IMR-90 (cell line): ENCODE results near the gene PGF. TPM values are rescaled to one million over a fixed set of nuclear protein-coding genes. Genes with fewer than 3 reads are reported as not detected.

Source experiments
- ATAC-seq: fragments of 200-7000 bp; cut with Tn5 transposase; 2 replicates; pipeline ENCODE4 v1.9.1; 2020; ENCODE audit warnings: low read depth, mild to moderate bottlenecking, moderate library complexity
- BruUV-seq: library from RNA; stranded (reverse); fragments of 400-500 nt; replicated peaks from 2 replicates; lab custom pipeline; 2021; lab: Mats Ljungman, UMichigan
- CTCF ChIA-PET: fragments of 300-600 bp; formaldehyde crosslinking; extraction: SDS; loops from one replicate; lab custom pipeline; 2021; ENCODE audit warnings: antibody characterized with exemption; lab: Yijun Ruan, JAX
- POLR2A ChIA-PET: fragments of 300-600 bp; sonication (Branson Sonifier 250); formaldehyde crosslinking; loops from one replicate; lab custom pipeline; 2022; ENCODE audit warnings: antibody characterized with exemption; ENCODE audit not compliant: unreplicated experiment; lab: Charles Lee
- DNase-seq: peaks from one replicate; pipeline ENCODE4 v3.0.0; 2013
- H2AFZ ChIP-seq: replicated peaks from 2 replicates; pipeline ENCODE3; 2013; ENCODE audit warnings: low read length, mild to moderate bottlenecking; ENCODE audit not compliant: poor library complexity
- H2AK5ac ChIP-seq: 2 replicates; pipeline ENCODE4 v1.6.1; 2013; ENCODE audit warnings: low read depth, low read length, inconsistent platforms
- H2AK9ac ChIP-seq: replicated peaks from 2 replicates; pipeline ENCODE3; 2013; ENCODE audit warnings: mild to moderate bottlenecking, low read depth, low read length, moderate library complexity; ENCODE audit not compliant: poor library complexity
- H2BK120ac ChIP-seq: 2 replicates; pipeline ENCODE4 v1.6.1; 2013; ENCODE audit warnings: low read depth, low read length, inconsistent platforms
- H2BK15ac ChIP-seq: 3 replicates; pipeline ENCODE4 v1.6.1; 2013; ENCODE audit warnings: low read depth, low read length, inconsistent platforms
- H2BK20ac ChIP-seq: 2 replicates; pipeline ENCODE4 v1.6.1; 2013; ENCODE audit warnings: low read depth, mild to moderate bottlenecking, inconsistent platforms, low read length, moderate library complexity
- H2BK5ac ChIP-seq: 2 replicates; pipeline ENCODE4 v1.6.1; 2013; ENCODE audit warnings: mild to moderate bottlenecking, low read depth, low read length, inconsistent platforms; ENCODE audit not compliant: poor library complexity, severe bottlenecking
- H3K14ac ChIP-seq: replicated peaks from 2 replicates; pipeline ENCODE4 v1.6.1; 2013; ENCODE audit warnings: low read depth, low read length, inconsistent platforms
- H3K18ac ChIP-seq: 2 replicates; pipeline ENCODE4 v1.6.1; 2013; ENCODE audit warnings: low read depth, low read length, control low read depth
- H3K23ac ChIP-seq: 2 replicates; pipeline ENCODE4 v1.6.1; 2013; ENCODE audit warnings: low read depth, low read length, inconsistent platforms
- H3K27ac ChIP-seq: 2 replicates; pipeline ENCODE4 v1.5.1; 2013; ENCODE audit warnings: mild to moderate bottlenecking, control low read depth, low read length; ENCODE audit not compliant: insufficient read depth
- H3K27me3 ChIP-seq: 2 replicates; pipeline ENCODE4 v1.6.1; 2013; ENCODE audit warnings: low read length; ENCODE audit not compliant: control insufficient read depth, insufficient read depth
- H3K36me3 ChIP-seq: 2 replicates; pipeline ENCODE4 v1.6.1; 2013; ENCODE audit warnings: low read length, mixed read lengths; ENCODE audit not compliant: control insufficient read depth, insufficient read depth
- H3K4ac ChIP-seq: 2 replicates; pipeline ENCODE4 v1.6.1; 2013; ENCODE audit warnings: low read depth, low read length, inconsistent platforms
- H3K4me1 ChIP-seq: 2 replicates; pipeline ENCODE4 v1.6.1; 2013; ENCODE audit warnings: low read length, mixed read lengths; ENCODE audit not compliant: control insufficient read depth, insufficient read depth
- H3K4me2 ChIP-seq: 2 replicates; pipeline ENCODE4 v1.6.1; 2013; ENCODE audit warnings: low read depth, mild to moderate bottlenecking, control low read depth, low read length, moderate library complexity
- H3K4me3 ChIP-seq: 2 replicates; pipeline ENCODE4 v1.5.1; 2013; ENCODE audit warnings: low read depth, mild to moderate bottlenecking, control low read depth, low read length, moderate library complexity; ENCODE audit not compliant: insufficient read depth
- H3K56ac ChIP-seq: 2 replicates; pipeline ENCODE4 v1.6.1; 2013; ENCODE audit warnings: low read length, inconsistent platforms; ENCODE audit not compliant: insufficient read depth; ENCODE audit errors: extremely low read depth
- H3K79me1 ChIP-seq, 2 experiments: 2 replicates each; pipeline ENCODE4 v1.6.1; 2013; ENCODE audit warnings: low read length in 2 of 2, inconsistent platforms in 1 of 2, low read depth in 1 of 2
- H3K9ac ChIP-seq: 2 replicates; pipeline ENCODE4 v1.6.1; 2013; ENCODE audit warnings: low read depth, low read length, control low read depth
- H3K9me1 ChIP-seq: 2 replicates; pipeline ENCODE4 v1.6.1; 2013; ENCODE audit warnings: low read length, inconsistent platforms; ENCODE audit not compliant: insufficient read depth
- H3K9me3 ChIP-seq: 2 replicates; pipeline ENCODE4 v1.6.1; 2013; ENCODE audit warnings: low read length; ENCODE audit not compliant: control insufficient read depth, insufficient read depth
- H4K20me1 ChIP-seq: 2 replicates; pipeline ENCODE4 v1.6.1; 2013; ENCODE audit warnings: low read length, inconsistent platforms; ENCODE audit not compliant: insufficient read depth
- H4K5ac ChIP-seq: 2 replicates; pipeline ENCODE4 v1.6.1; 2013; ENCODE audit warnings: mild to moderate bottlenecking, low read depth, low read length, control low read depth
- H4K8ac ChIP-seq, 2 experiments: 2 replicates each; pipeline ENCODE4 v1.6.1; 2013; ENCODE audit warnings: low read depth in 2 of 2, low read length in 2 of 2, control low read depth in 1 of 2, inconsistent platforms in 1 of 2
- H4K91ac ChIP-seq: 2 replicates; pipeline ENCODE4 v1.6.1; 2013; ENCODE audit warnings: low read depth, low read length, inconsistent platforms; ENCODE audit not compliant: insufficient read depth
- MAFK ChIP-seq: IDR thresholded peaks from 2 replicates; pipeline ENCODE4 v1.6.1; 2012; ENCODE audit warnings: low read depth, low read length, improper control_type of control experiment
- POLR2A ChIP-seq: IDR thresholded peaks from 2 replicates; pipeline ENCODE4 v1.6.1; 2012; ENCODE audit warnings: mild to moderate bottlenecking, low read depth, low read length
- RFX5 ChIP-seq: IDR thresholded peaks from 2 replicates; pipeline ENCODE4 v1.8.0; 2012; ENCODE audit warnings: low read depth, mild to moderate bottlenecking, low read length, moderate library complexity
- whole genome bisulfite sequencing, 2 experiments: methylation state at CpG; one replicate each; pipeline versions ENCODE4 v1.1.5 to v1.1.7; 2013; ENCODE audit warnings: missing lambda C conversion rate in 2 of 2; ENCODE audit not compliant: insufficient read length in 1 of 2; ENCODE audit errors: extremely low coverage in 2 of 2; 5-methylcytosine and 5-hydroxymethylcytosine counted together
- dilution Hi-C: fragments of 300-500 bp; cut with HindIII; formaldehyde crosslinking; loops from one replicate; pipeline ENCODE4 v1.14.3; 2018; ENCODE audit warnings: low sequenced_read_pairs; ENCODE audit not compliant: unreplicated experiment
- in situ Hi-C: fragments of 300-500 bp; cut with MboI; formaldehyde crosslinking; loops from 3 replicates; pipeline ENCODE4 v1.14.3; 2019; ENCODE audit warnings: low sequenced_read_pairs, inconsistent platforms, mixed read lengths
- intact Hi-C: fragments of 100-400 bp; cut with micrococcal nuclease; formaldehyde crosslinking; loops from 2 replicates; pipeline ENCODE4 v1.10.0; 2022
- polyA plus RNA-seq, 3 experiments: library from polyadenylated mRNA; depleted of rRNA; stranded (reverse); fragments of >200 nt; gene quantifications; 2 replicates each; pipeline ENCODE4 v1.2.3, GENCODE V29; 2012; ENCODE audit warnings: low replicate concordance in 1 of 3
- total RNA-seq: library from RNA; depleted of rRNA; stranded (reverse); fragments of >200 nt; gene quantifications from 2 replicates; pipeline ENCODE4 v1.2.3, GENCODE V29; 2012

Gene PGF
- total and polyA plus RNA-seq, 2 of the 4 experiments (the other 2 are of a cell fraction): 0.36 to 0.39 TPM

DNA sequence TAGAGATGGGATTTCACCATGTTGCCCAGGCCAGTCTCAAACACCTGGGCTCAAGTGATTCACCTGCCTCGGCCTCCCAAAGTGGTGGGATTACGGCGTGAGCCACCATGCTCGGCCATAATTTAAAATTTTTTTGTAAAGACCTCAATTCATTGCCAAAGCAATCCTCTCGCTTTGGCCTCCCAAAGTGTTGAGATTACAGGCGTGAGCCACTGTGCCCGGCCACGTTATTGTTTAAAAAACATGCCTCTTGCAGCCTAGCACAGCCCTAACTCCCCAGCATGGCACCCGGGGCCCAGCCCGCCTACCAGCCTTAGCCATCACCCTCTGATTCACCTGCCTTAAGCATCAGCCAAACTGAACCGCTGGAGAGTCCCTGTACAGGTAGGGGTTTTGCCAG is 19.2 kb downstream of the PGF start:
- in situ Hi-C loops (no loop called here), intact Hi-C loops (no loop called here), dilution Hi-C loops (no loop called here)
- no peak overlapping the region for H4K8ac ChIP-seq
- H3K9me3 ChIP-seq: no peaks in the 10 kb centered on the region
- H2BK15ac ChIP-seq: no peak overlapping the region
- H3K9ac ChIP-seq: no peak overlapping the region
- no peak overlapping the region for H2AK9ac ChIP-seq
- no peak overlapping the region for H3K4me2 ChIP-seq
- H2BK5ac ChIP-seq: no peak overlapping the region
- H2BK120ac ChIP-seq: no peak overlapping the region
- DNase-seq (no peak), ATAC-seq (no peak)
- no peaks in the 10 kb centered on the region for H3K27me3 ChIP-seq
- TF ChIP-seq POLR2A: no peak
- TF ChIP-seq RFX5: no peak
- no peak for TF ChIP-seq MAFK
- no peak overlapping the region for H3K4me3 ChIP-seq
- no peaks in the 10 kb centered on the region for H4K20me1 ChIP-seq
- no peak overlapping the region for H3K56ac ChIP-seq
- H3K27ac ChIP-seq: no peak overlapping the region
- no peak overlapping the region for H3K4ac ChIP-seq
- H3K14ac ChIP-seq: no peak overlapping the region
- no peak overlapping the region for H2AFZ ChIP-seq
- peaks cover 25% of the 10 kb centered on the region for H3K4me1 ChIP-seq
- no peaks in the 10 kb centered on the region for H3K79me1 ChIP-seq
- H2AK5ac ChIP-seq: no peak overlapping the region
- no peak overlapping the region for H4K5ac ChIP-seq
- no TSS peak for BruUV-seq
- no peak overlapping the region for H4K91ac ChIP-seq
- H2BK20ac ChIP-seq: no peak overlapping the region
- H3K23ac ChIP-seq: no peak overlapping the region
- H3K18ac ChIP-seq: no peak overlapping the region
- ChIA-PET POLR2A (no interaction called here), CTCF (no interaction called here)
- WGBS, 2 experiments: 100% methylated on average over 4 of the region's 11 CpGs; no CpG with 5 or more reads in 1 of the 2 experiments
- no peaks in the 10 kb centered on the region for H3K36me3 ChIP-seq
- peaks cover 17% of the 10 kb centered on the region for H3K9me1 ChIP-seq
